Measurements from ENCODE around the gene C12orf43.

The C12orf43 gene

GRCh38 chr12:120956579-120957300 lies 59.5 kb downstream of the C12orf43 start:
- no peak for TF ChIP-seq MAX (IDR thresholded peaks at IDR 0.05; ENCODE audit: low read depth, low read length)
- no peak for TF ChIP-seq CTCF (IDR thresholded peaks at IDR 0.05; ENCODE audit: low read depth, low read length)
- TF ChIP-seq POLR2A (IDR thresholded peaks at IDR 0.05; ENCODE audit: extremely low read depth, insufficient read length) = no peak
- no peak for TF ChIP-seq MYC (IDR thresholded peaks at IDR 0.05; ENCODE audit: low read depth, low read length)

GRCh38 chr12:120955232-120955631 lies 61.1 kb downstream of the C12orf43 start:
- no peak for TF ChIP-seq POLR2A (IDR thresholded peaks at IDR 0.05; ENCODE audit: extremely low read depth, insufficient read length)
- no peak for TF ChIP-seq CTCF (IDR thresholded peaks at IDR 0.05; ENCODE audit: low read depth, low read length)
- no peak for TF ChIP-seq MYC (IDR thresholded peaks at IDR 0.05; ENCODE audit: low read depth, low read length)
- TF ChIP-seq MAX (IDR thresholded peaks at IDR 0.05; ENCODE audit: low read depth, low read length) = no peak
- DNase-seq (ENCODE audit: low read depth) = no peak
- no peak overlapping the region for H3K4me3 ChIP-seq (ENCODE audit: low read depth, low read length)

More at GRCh38 chr12:120956579-120957300, 59.5 kb downstream of the C12orf43 start:
- no peak overlapping the region for H3K4me3 ChIP-seq (ENCODE audit: low read depth, low read length)
- peak; percentile 31 for DNase-seq (ENCODE audit: low read depth)

GRCh38 chr12:120950807-120951206 lies 65.5 kb downstream of the C12orf43 start:
- no peak overlapping the region for H3K4me3 ChIP-seq (ENCODE audit: low read depth, low read length)
- DNase-seq (ENCODE audit: low read depth) = no peak
- no peak for TF ChIP-seq POLR2A (IDR thresholded peaks at IDR 0.05; ENCODE audit: extremely low read depth, insufficient read length)
- no peak for TF ChIP-seq MAX (IDR thresholded peaks at IDR 0.05; ENCODE audit: low read depth, low read length)
- no peak for TF ChIP-seq MYC (IDR thresholded peaks at IDR 0.05; ENCODE audit: low read depth, low read length)
- no peak for TF ChIP-seq CTCF (IDR thresholded peaks at IDR 0.05; ENCODE audit: low read depth, low read length)
